ENCODE results near the gene BAAT. TPM values are rescaled to one million over a fixed set of nuclear protein-coding genes. Genes with fewer than 3 reads are reported as not detected.
"Not testable (repeated sequence)": the region's sequence is repeated elsewhere in the genome, so short reads cannot be mapped to it uniquely, and the experiment has no call there.

Gene BAAT
- polyA plus RNA-seq, 4 donors, result 0.13 to 0.56 (median 0.27) TPM

DNA sequence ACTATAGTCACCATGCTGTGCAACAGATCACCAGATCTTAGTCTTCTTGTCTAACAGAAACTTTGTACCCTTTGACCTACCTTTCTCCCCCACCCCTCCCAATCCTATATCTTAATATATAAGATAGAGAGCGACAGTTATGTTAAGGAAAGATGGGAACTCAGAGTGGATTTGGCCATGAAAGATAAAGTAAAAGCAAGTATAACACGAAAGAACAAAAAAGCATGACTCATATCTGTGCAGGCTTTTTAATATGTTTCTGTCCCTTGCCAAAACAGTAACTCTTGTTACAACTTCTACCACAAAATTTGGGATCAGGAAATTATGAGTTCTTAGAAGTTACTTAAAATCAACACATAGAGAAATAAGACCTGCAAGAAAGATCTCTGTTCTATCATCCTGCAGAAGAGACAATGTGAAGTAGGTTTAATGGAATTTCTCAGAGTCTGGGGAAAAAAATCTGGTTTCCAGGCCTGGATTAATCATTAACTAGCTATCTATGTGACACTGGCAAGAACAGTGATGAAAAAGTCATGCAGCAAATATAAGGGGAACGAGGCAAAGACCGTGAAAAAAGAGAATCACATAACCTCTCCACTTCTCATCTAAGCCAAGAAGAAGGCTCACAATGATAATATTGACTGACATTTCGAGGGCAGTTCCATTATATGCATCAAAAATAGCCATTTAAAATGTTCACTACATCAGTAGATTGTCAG lies 18.6 kb downstream of the BAAT start:
- DNase-seq (ENCODE audit: low read depth in 4 of 4, low spot score in 3 of 4), result no peak

DNA sequence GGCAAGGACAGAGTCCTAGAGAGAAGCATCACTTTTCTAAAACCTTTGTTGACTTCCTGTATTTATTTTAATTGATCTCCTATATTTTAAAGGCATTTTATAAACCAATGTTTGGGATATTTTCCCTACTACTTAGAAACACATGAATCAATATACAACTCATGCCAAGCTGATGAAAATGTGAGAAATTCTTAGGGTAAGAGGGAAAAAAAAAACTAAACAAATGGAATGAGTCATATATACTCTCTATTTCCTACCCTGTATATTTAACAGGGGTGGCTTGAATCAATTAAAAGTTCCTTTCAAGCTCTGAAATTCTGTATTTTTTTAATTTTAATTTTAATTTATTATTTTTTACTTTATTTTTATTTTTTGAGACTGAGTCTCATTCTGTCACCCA lies 19.6 kb downstream of the BAAT start:
- DNase-seq (ENCODE audit: low read depth in 4 of 4, low spot score in 3 of 4), result no peak

DNA sequence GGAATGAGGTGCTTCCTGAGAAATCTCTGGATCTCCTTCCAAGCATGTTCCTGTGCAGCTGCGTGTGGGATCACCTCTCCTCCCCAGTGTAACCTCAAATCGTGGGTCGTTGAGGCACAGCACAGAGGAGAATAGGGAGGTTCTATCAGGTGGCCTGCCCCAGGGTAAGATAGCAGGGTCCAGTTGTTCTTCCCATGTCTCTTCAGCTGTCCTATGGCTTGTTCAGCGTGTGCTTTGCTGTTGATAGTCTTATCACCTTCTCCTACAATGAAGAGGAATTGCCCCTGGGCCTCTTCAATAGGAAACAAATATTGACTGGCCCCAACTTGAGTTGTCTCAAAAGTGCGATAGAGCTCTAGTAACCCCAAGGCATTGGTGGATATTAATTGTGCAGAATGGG lies 22.4 kb downstream of the BAAT start:
- no peak for DNase-seq (ENCODE audit: low read depth in 4 of 4, low spot score in 3 of 4)

DNA sequence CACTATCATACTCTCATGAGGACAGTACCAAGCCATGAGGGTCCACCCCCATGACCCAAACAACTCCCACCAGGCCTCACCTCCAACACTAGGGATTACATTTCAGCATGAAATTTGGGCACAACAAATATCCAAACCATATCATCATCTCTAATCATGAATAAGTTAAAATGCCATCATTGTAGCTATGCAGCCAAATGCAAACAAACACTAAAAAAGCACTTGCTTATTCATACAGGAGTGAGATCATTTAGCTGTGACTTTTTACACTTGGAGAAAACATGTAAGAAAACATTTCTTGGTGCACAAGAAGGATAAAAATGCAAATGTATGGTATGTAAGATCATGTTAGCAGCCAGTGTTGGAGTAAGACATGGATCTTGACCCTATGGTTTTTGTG lies 24.2 kb downstream of the BAAT start:
- no peak for DNase-seq (ENCODE audit: low read depth in 4 of 4, low spot score in 3 of 4)

DNA sequence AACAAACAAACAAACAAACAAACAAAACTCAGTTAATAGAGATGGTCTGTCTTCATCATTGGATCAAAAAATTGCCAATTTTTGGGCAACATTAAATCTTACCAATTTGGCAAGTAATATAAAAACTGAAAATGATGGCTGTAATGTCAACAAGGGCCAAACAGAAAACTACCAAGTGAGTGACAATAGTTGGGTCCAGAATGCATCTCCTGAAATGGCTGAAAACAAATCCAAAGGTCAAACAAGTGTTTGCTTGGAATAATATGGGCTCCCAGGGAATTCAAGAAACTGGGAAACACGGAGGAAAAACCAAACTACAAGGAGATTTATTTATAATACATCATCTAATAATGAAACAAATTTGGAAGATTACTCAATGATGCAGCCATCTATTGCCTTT lies 25.1 kb downstream of the BAAT start:
- DNase-seq (ENCODE audit: low read depth in 4 of 4, low spot score in 3 of 4), result no peak

DNA sequence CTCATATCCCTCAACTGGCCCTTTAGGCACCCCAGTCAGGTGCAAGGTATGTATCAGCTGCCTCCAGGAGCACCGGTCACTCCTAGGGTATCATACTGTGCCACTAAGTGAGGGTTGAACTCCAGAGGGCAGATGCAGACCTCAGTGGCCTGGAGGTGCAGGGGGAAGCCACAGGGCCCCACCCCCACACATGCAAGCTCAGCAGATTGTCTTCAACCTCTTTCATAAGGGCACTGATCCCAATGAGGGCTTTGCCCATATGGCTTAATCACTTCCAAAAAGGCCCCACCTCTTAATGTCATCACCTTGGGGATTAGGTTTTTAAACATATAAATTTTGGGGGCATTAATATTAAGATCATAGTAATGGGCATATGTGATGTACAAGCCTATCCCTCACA lies 28.2 kb downstream of the BAAT start:
- DNase-seq (ENCODE audit: low read depth in 4 of 4, low spot score in 3 of 4), result no peak

DNA sequence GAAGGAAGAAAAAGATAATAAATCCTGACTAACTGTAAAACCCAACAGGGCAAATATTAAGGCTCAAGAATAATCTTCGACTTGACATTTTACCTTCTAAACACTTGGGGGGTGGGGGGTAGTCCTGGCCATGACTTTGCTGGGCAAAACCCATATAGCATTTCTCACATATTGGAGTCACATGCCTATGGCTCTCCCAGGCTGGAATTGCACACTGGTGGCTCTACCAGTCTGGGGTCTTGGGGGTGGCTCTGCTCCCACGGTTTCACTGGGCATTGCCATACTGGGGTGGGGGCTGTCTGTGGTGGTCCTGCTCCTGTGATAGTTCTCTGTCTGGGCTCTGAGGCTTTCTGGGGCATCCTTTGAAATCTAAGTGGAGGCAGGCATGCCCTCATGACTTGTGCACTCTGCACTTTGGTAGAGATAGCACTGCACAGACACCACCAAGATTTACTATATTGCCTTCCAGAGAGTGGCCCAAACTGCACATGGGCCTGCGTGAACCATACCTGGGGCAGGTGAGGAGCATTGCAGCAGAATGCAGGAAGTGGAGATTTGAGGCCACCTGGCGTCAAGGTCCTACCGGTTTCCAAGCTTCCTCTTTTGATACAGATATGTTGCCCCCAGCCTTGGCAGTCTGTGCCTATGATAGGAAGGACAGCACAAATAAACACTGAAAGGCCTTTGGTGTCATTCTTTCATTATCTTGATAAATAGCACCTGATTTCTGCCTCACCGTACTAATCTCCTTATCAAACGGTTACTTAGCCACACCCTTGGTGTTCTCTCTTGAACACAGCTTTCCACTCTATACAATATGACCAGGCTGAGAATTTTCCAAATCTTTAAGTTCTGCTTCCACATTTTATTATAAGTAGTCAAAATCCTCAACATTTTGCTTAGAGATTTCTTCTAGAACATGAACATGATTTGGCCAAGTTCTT lies 29.8 kb downstream of the BAAT start:
- no peak for DNase-seq (ENCODE audit: low read depth in 4 of 4, low spot score in 3 of 4)

DNA sequence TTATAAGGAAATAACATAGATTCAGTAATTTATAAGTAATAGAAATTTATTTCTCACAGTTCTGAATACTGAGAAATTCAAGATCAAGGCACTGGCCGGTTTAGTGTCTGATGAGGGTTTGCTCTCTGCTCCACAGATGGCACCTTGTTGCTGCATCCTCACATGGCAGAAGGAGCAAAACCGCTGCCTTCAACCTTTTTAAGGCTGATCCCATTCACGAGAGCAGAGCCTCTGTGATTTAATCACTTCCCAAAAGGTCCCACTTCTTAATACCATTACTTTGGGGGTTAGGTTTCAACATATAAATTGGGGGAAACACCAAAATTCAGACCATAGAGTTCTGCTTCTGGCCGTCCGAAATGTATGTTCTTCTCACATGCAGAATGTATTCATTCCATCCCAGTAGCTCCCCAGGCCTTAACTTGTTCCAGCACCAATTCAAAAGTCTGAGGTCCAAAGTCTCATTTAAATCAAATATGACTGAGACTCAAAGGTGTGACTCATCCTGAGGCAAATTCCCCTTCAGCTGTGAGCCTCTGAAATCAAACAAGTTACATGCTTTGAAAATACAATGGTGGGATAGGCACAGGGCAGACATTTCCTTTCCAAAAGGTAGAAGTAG lies 30.6 kb downstream of the BAAT start:
- DNase-seq (ENCODE audit: low read depth in 4 of 4, low spot score in 3 of 4), result no peak

DNA sequence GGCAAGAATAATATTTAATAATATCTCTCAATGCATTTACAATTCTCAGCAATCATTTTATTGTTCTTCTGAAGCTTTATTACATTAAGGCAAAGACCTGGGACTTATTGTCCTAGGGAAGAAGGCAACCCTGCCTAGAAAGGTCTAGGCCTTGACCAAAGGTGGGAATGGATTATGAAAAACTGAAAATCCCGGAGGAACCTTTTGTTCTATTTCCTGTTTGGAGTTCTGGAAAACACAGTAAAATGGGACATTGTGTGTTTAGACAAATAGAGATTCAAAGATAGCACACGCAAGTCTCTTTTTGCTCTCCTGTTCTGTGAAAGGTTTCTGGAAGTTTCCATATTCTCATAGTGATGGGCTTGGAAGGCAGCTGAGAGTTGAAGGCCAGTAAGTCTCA lies 31.1 kb downstream of the BAAT start:
- no peak for DNase-seq (ENCODE audit: low read depth in 4 of 4, low spot score in 3 of 4)

DNA sequence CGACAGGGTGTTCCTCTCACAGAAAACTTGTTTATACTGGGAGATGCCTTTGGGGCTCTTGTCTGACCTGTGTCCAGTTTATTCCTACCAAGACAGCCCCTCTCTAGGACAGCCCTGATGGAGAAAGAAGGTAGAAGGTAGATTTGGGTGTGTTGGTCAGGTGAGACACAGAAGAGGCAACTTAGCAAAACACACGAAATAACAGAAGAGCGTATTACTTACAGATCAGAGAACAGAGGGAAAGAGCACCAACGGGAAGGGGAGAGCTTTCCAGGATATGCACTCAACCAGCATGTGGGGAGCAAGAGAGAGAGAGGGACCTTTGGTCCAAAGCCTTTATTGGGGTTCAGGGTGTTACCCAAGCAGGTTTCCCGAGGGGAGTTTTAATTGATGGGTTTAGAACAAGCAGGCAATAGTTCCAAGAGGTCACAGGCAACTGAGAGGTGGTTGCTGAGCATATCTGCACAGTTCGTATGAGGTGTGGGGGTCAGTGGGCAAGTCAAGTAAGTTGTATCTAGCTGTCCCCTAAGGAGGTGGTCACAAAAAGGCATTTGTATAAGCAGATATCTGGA lies 31.8 kb downstream of the BAAT start:
- no peak for DNase-seq (ENCODE audit: low read depth in 4 of 4, low spot score in 3 of 4)

DNA sequence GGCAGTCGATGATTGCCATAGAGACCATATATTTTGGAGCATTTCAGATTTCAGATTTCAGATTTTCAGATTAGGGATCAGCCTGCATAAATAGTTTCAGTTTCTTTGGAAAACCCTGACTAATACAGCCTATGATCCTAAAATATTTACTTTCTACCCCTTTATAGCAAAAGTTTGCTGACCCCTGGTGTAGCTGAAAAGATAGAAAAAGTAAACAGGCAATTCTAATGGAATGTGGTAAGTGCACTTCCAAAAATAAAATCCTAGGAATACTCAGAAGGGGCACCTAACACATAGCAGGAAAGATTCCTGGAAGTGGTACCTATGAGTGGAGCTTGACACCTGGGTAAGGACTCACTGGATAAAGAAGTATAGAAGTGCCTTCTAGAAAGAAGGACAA lies 34.5 kb downstream of the BAAT start:
- DNase-seq (ENCODE audit: low read depth in 4 of 4, low spot score in 3 of 4), result no peak

DNA sequence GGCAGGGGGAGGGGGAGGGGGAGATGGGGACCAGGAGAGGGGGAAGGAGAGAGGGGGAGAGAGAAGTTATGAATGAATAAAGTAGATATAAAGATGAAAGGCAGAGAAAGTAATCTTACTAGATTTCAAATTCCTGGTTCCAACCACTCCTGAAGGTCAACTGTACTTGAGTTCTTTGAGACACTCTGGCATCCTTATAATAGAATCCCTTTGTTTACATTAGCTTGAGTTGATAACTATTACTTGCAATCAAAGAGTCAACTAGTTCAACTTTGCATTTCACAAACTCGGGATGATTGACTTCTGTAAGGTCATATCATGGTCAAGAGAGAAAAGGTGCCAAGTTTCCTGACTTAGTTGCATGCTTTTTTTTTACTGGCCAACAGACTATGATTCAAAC lies 42.2 kb downstream of the BAAT start:
- no peak for DNase-seq (ENCODE audit: low read depth in 4 of 4, low spot score in 3 of 4)

DNA sequence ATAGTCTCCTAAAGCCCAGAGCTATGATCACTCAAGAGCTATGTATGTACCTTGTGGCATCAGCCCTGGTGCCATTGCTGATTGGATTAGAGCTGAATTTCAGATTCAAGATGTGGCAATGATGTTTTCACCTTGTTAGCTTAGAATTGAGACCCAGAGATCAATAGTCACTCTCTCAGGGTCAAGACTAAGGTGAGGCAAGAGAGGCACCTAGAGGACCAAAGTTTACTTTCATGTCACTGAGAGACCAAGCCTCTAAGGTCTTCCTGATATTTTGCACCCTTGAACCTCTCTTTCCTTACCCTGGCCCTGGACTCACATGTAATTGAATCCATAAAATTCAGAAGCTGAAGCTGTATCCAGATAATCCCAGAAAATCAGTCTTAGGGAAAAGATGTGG lies 42.8 kb downstream of the BAAT start:
- DNase-seq (ENCODE audit: low read depth in 4 of 4, low spot score in 3 of 4), result no peak

DNA sequence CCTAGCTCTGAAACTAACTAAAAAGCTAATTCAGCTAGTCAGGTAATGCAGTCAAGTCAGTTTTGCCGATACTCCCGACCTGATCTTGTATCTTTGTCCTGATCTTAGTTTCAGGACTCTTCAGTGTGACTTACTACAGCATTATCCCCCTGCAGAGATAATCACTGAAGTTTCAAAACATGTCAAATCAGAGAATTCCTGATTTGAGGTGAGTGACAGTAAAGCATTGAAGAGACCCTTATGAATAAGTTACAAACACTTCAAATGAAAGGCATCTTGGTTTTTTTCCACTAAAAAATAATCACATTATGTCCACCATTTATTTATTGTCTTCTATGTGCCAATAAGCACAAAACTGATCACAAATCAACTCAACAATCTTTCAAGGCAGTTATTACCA lies 47.6 kb downstream of the BAAT start:
- no peak for DNase-seq (ENCODE audit: low read depth in 4 of 4, low spot score in 3 of 4)

DNA sequence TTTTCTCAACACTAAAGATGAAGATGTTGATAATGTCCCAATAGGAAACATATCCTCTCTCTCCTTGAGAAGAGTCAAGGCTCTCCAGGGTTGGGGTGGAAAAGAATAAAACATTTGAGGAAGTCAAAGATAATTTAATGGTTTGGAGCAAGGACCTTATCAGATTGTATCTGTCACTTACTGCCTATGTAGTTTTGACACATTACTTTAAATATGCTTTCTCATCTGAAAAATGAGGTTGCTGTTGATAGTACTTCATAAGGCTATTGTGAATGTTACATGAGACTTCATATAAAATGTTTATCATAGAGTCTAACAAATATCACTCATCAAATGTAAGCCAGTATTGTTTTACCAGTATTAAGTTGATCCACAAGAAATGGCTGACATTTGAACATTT lies 48.7 kb downstream of the BAAT start:
- no peak for DNase-seq (ENCODE audit: low read depth in 4 of 4, low spot score in 3 of 4)

DNA sequence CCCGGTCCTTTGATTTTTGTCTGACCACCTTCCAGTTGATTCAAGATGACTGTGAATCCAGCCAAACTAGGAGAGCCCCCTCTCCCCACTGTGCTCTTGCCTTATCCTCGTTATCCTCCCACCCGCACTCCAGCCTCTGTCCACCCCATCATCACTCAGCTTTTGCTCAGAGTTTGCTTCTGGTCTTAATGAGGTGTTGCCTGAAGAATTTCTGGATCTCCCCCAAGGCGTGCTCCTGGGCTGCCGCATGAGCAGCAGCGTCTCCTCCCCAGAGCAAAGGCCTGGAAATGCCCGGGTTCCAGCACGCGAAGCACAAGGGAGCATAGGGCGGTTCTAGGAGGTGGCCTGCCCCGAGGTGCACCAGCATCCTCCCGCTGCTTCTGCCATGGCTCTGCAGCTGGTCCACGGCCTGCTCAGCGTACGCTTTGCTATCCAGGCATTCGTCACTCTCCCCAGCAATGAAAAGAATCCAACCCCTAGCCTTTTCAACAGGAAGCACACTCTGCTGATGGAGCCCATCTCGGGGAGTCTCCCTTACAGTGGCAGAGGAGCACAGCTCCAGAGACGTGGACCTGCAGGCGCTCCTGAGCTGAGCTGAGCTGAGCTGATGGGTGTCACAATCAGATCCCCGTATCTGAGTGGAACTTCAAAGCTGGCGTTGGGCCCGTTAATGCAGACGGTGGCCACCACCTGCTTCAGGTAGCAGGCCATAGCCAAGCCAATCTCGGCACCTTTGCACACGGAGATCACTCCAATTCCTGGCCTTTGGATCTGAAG lies 50.7 kb downstream of the BAAT start:
- no peak for DNase-seq (ENCODE audit: low read depth in 4 of 4, low spot score in 3 of 4)

DNA sequence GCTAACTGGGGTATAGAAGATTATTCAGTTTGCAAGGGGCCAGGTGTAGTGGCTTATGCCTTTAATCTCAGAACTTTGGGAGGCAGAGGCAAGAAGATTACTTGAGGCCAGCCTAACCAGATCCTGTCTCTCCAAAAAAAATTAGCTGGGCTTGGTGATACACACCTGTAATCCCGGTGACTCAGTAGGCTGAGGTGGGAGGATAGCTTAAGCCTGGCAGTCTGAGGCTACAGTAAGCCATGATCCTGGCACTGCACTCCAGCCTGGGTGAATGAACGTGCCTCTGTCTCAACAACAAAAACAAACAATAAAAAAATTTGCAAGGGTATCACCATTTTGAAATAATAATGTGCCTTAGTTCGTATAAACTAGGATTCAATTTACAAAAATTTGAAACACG lies 51.3 kb downstream of the BAAT start:
- no peak for DNase-seq (ENCODE audit: low read depth in 4 of 4, low spot score in 3 of 4)

DNA sequence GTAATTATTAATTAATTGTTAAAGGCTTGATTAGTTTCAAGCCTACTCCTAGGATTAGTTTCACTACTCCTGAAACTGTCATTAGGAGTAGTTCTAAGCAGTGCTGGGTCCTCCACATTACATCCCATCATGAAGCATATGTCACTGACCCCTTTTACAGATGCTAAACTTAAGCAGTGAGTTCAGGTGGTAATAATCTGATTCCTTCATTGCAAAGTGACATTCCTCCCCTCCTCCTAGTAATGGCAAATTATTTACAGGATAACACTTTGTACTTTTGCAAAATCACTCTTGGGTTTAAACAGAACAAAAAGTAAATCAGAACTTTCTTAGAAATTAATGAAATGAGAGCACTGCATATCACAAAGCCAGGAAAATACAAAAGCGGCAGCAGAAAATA lies 52.4 kb downstream of the BAAT start:
- DNase-seq (ENCODE audit: low read depth in 4 of 4, low spot score in 3 of 4), result no peak

DNA sequence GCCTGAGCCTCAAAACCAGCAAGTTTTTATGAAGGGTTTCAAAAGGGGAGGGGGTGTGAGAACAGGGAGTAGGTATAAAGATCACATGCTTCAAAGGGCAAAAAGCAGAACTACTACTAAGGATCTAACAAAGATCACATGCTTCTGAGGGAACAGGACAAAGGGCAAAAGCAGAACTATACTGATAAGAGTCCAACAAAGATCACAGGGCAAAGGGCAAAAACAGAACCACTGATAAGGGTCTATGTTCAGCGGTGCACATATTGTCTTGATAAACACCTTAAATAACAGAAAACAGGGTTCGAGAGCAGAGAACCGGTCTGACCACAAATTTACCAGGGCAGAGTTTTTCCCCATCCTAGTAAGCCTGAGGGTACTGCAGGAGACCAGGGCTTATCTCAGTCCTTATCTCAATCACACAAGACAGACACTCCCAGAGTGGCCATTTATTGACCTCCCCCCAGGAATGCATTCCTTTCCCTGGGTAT lies 57.3 kb downstream of the BAAT start:
- not testable (repeated sequence) for DNase-seq (ENCODE audit: low read depth in 4 of 4, low spot score in 3 of 4)

DNA sequence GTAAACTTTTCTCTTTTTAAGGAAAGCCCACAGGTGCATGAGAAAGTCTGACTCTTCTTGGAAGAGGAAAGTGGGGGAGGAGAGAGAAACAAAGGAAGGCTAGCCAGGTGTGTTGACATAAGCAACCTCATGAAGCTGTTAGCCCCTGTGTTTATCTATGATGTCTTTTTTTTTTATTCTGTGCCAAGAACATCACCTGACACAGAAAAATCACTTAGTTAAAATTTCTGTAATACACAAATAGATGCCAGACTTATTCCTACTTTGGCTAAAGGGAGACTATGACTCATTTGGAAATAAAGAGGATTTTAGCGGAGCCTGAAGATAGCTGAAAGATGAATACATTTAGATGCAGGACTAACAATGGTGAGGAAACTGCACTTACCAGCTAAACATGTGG lies 58.3 kb downstream of the BAAT start:
- no peak for DNase-seq (ENCODE audit: low read depth in 4 of 4, low spot score in 3 of 4)

Data from right renal pelvis (tissue), 4 donors.